Ishikawa (cell line): ENCODE results near the gene SH3RF3.

Experiments used
- CEBPB ChIP-seq: IDR thresholded peaks from 2 replicates; pipeline ENCODE4 v1.6.1; 2012
- CREB1 ChIP-seq: IDR thresholded peaks from 2 replicates; pipeline ENCODE4 v1.6.1; 2012; ENCODE audit warnings: low read depth
- EP300 ChIP-seq: IDR thresholded peaks from 2 replicates; pipeline ENCODE4 v1.6.1; 2012; ENCODE audit warnings: borderline replicate concordance
- RAD21 ChIP-seq: IDR thresholded peaks from 2 replicates; pipeline ENCODE4 v1.6.1; 2012; ENCODE audit warnings: low read depth
- REST ChIP-seq: IDR thresholded peaks from 2 replicates; pipeline ENCODE4 v1.6.1; 2012; ENCODE audit warnings: low read depth, mild to moderate bottlenecking
- TAF1 ChIP-seq: IDR thresholded peaks from 2 replicates; pipeline ENCODE4 v1.6.1; 2012; ENCODE audit warnings: low read depth, mild to moderate bottlenecking
- TEAD4 ChIP-seq: IDR thresholded peaks from 2 replicates; pipeline ENCODE4 v1.6.1; 2012
- ZBTB7A ChIP-seq: IDR thresholded peaks from 2 replicates; pipeline ENCODE4 v1.6.1; 2012; ENCODE audit warnings: low read depth

DNA sequence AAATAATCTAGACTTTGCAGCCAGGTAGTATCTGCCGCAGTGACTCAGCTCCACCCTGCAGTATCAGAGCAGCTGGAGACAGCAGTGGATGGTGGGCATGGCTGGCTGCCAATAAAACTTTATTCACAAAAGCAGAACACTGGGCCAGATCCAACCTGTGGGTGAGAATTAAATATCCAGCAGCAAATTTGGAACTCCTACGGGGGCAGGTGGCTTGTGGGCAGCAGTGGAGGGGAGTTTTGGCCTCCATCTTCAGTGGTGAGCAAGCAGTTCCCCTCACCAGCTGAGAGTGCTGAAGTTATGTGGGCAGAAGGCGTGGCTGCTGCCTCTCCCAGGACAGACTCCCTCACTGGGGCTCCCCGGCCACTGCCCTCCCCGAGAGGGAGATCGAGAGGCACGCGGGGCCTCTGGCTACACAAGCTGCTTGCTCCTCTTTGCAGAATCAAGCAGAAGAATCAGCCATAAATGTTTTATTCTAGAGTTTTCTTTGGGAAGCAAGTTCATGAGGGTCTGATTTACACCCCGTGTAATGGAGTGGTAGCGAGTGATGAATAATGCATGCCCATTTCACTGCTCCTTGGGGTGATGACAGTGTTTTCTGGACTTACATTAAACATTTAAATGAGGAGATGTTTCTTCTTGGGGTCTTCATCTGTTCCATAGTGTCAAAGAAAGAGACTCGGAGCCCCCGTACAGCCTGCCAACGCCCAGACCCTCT lies 280.5 kb downstream of the SH3RF3 start:
- TF ChIP-seq ZBTB7A (no peak), TAF1 (no peak), EP300 (no peak), CREB1 (no peak), RAD21 (no peak), CEBPB (no peak), REST (no peak), TEAD4 (no peak)
